Activated B cell treated with CpG ODN at 0.5 μM for 24 hours (primary cell): Measurements from ENCODE around the gene ADAMTS10. TPM values are rescaled to one million over a fixed set of nuclear protein-coding genes. Genes with fewer than 3 reads are reported as not detected.
"Not testable (repeated sequence)": the region's sequence is repeated elsewhere in the genome, so short reads cannot be mapped to it uniquely, and the experiment has no call there.

ENCODE experiments used
- ATAC-seq: fragments of 200-7000 bp; cut with Tn5 transposase; one replicate; pipeline ENCODE4 v1.10.0; 2021; ENCODE audit warnings: low read depth, mild to moderate bottlenecking, moderate library complexity
- CTCF ChIA-PET: fragments of 350-600 bp; sonication (Branson Sonifier 250); formaldehyde crosslinking; loops from one replicate; lab custom pipeline; 2021; ENCODE audit warnings: antibody characterized with exemption; lab: Charles Lee
- POLR2A ChIA-PET: fragments of 350-600 bp; sonication (Branson Sonifier 250); formaldehyde crosslinking; loops from one replicate; lab custom pipeline; 2021; ENCODE audit warnings: antibody characterized with exemption; lab: Charles Lee
- DNase-seq: peaks from one replicate; pipeline ENCODE4 v3.0.0; 2022
- H3K27ac Mint-ChIP-seq: one replicate; pipeline ENCODE4 v1.8.0; 2020; ENCODE audit warnings: mixed read lengths
- H3K27me3 Mint-ChIP-seq: one replicate; pipeline ENCODE4 v1.8.0; 2021; ENCODE audit warnings: mixed read lengths
- H3K36me3 Mint-ChIP-seq: one replicate; pipeline ENCODE4 v1.8.0; 2021; ENCODE audit warnings: low read depth, mixed read lengths
- H3K4me1 Mint-ChIP-seq: one replicate; pipeline ENCODE4 v1.8.0; 2021; ENCODE audit warnings: mixed read lengths
- H3K4me3 Mint-ChIP-seq: one replicate; pipeline ENCODE4 v1.8.0; 2020; ENCODE audit warnings: mild to moderate bottlenecking, mixed read lengths
- H3K9me3 Mint-ChIP-seq: one replicate; pipeline ENCODE4 v1.8.0; 2020; ENCODE audit warnings: mixed read lengths
- intact Hi-C: fragments of 100-400 bp; cut with micrococcal nuclease; formaldehyde crosslinking; loops from one replicate; pipeline ENCODE4 v1.15.1; 2024
- total RNA-seq: library from RNA; stranded (reverse); gene quantifications from 2 replicates; pipeline ENCODE4 v1.2.3, GENCODE V29; 2022
- TF ChIP-seq, protein P1 (sequence below): fragments of 200-600 bp; IDR thresholded peaks from one replicate; pipeline ENCODE4 v1.8.0; 2022; ENCODE audit warnings: antibody characterized with exemption, mild to moderate bottlenecking

The ADAMTS10 gene
- total RNA-seq, 1 donor from 2014 or later: 0.33 TPM

DNA sequence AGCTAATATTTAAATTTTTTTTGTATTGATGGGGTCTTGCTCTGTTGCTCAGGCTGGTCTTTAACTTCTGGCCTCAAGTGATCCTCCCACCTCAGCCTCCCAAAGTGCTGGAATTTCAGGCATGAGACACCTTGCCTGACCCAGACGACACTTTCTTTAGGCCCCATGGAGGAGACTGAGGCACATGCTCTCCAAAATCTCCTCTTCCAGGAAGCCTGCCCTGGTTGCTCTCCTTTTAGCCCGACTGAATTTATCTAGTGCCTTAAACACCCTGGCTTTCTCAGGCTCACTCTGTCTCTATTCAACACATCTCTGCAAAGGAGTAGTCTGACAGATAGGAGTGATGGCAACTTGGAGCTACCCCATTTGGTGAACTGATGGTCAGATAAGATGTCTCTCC lies 52.2 kb downstream of the ADAMTS10 start:
- ChIA-PET CTCF (no interaction called here), POLR2A (no interaction called here)
- no peak for ATAC-seq
- Mint-ChIP-seq H3K36me3 (peaks cover 26% of the 10 kb centered on the region), H3K4me1 (no peaks in the 10 kb centered on the region), H3K4me3 (no peak overlapping the region), H3K27ac (no peak overlapping the region), H3K27me3 (no peaks in the 10 kb centered on the region), H3K9me3 (no peaks in the 10 kb centered on the region)
- intact Hi-C loops: no loop called here
- no peak for DNase-seq
- TF ChIP-seq, protein P1, sequence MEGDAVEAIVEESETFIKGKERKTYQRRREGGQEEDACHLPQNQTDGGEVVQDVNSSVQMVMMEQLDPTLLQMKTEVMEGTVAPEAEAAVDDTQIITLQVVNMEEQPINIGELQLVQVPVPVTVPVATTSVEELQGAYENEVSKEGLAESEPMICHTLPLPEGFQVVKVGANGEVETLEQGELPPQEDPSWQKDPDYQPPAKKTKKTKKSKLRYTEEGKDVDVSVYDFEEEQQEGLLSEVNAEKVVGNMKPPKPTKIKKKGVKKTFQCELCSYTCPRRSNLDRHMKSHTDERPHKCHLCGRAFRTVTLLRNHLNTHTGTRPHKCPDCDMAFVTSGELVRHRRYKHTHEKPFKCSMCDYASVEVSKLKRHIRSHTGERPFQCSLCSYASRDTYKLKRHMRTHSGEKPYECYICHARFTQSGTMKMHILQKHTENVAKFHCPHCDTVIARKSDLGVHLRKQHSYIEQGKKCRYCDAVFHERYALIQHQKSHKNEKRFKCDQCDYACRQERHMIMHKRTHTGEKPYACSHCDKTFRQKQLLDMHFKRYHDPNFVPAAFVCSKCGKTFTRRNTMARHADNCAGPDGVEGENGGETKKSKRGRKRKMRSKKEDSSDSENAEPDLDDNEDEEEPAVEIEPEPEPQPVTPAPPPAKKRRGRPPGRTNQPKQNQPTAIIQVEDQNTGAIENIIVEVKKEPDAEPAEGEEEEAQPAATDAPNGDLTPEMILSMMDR: no peak

DNA sequence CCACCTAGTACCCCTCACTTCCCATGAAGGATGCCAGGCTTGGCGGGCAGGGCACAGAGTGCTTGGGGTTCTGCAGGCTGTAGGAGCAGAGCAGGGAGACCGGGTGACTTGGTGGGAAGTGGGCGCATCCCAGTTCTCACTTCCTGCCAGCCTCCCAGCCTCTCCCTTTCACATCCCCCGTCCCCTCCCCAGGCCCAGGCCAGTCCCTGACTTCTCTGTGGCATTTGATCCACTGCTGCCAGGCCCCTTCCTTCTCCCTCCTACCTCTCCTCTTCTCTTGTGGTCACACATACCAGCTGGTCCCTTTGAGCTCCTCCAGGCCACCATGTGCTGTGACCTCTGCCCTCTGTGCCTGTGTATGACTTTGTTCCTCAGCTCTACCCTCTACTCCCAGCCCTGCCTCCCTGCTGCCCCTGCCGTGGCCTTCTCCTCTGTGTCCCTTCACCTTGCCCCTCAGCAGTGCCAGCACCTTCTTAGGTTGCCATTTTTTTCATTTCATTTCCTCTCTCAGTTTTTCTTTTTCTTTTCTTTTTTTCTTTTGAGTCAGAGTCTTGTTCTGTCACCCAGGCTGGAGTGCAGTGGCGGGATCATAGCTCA lies 52.8 kb downstream of the ADAMTS10 start:
- ChIA-PET CTCF (no interaction called here), POLR2A (interaction anchor here (0.6 kb wide), 1 partner anchor 9 kb away, joined by 9 read pairs; no protein-coding TSS in a partner anchor)
- H3K36me3 Mint-ChIP-seq: peaks cover 32% of the 10 kb centered on the region
- DNase-seq: no peak
- H3K4me1 Mint-ChIP-seq: no peaks in the 10 kb centered on the region
- no peak overlapping the region for H3K4me3 Mint-ChIP-seq
- no peak overlapping the region for H3K27ac Mint-ChIP-seq
- TF ChIP-seq, protein P1: no peak
- intact Hi-C loops: no loop called here
- no peaks in the 10 kb centered on the region for H3K9me3 Mint-ChIP-seq
- no peaks in the 10 kb centered on the region for H3K27me3 Mint-ChIP-seq
- no peak for ATAC-seq

DNA sequence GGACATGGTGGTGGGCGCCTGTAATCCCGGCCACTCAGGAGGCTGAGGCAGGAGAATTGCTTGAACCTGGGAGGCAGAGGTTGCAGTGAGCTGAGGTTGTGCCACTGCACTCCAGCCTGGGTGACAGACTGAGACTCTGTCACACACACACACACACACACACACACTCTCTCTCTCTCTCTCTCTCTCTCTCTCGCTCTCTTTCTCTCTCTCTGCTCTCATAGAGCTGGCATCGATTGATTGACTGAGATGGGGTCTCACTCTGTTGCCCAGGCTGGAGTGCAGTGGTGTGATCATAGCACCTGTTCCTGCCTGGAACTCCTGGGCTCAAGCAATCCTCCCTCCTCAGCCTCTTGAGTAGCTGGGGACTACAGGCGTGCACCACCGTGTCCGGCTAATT lies 56.8 kb downstream of the ADAMTS10 start:
- DNase-seq, H3K4me3 Mint-ChIP-seq, intact Hi-C loops, H3K27ac Mint-ChIP-seq, H3K4me1 Mint-ChIP-seq, H3K9me3 Mint-ChIP-seq, ATAC-seq, POLR2A ChIA-PET, CTCF ChIA-PET, H3K27me3 Mint-ChIP-seq: not testable (repeated sequence)
- peaks cover 47% of the 10 kb centered on the region for H3K36me3 Mint-ChIP-seq

DNA sequence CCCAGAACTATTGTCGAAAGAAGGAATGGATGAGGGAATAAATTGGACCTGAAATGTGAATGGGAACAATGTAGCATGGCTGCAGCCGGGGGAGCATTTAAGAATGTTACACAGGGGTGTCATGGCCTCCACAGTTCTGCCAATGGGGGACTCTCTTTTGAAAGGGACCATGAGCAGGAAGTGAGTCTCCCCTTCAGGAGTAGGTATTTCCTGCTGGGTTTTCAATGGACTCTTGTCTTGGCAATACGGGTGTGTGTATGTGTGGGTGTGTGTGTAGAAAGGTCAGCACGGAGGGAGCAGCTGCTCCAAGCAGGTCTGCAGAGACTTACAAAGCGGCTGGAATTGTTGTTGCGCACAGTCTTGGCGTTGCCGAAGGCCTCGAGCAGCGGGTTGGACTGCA lies 57.7 kb downstream of the ADAMTS10 start:
- no peak overlapping the region for H3K4me3 Mint-ChIP-seq
- H3K9me3 Mint-ChIP-seq: no peaks in the 10 kb centered on the region
- DNase-seq (no peak), ATAC-seq (no peak)
- intact Hi-C loops: no loop called here
- H3K27me3 Mint-ChIP-seq: no peaks in the 10 kb centered on the region
- no peak overlapping the region for H3K27ac Mint-ChIP-seq
- H3K36me3 Mint-ChIP-seq: peaks cover 46% of the 10 kb centered on the region
- TF ChIP-seq, protein P1: no peak
- POLR2A ChIA-PET: no interaction called here
- CTCF ChIA-PET: no interaction called here
- no peaks in the 10 kb centered on the region for H3K4me1 Mint-ChIP-seq

DNA sequence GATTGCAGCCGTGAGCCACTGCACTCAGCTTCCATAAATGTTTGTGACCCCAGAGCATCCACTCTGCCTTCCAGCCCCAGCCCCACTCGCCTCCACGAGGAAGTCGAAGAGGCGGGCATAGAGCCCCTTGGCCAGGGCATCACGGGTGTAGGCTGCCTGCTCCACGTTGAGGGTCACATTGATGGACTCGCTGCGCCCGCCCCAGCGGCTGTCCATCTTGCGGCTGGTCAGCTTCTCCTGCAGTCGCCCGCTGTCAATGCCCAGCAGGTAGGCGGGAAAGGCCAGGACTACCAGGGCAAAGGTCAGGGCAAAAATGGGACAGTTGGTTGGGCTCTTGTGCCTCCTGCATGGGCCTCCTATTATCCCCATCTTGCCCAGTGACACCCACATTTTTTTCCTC lies 60.4 kb downstream of the ADAMTS10 start:
- no peak overlapping the region for H3K4me3 Mint-ChIP-seq
- no peaks in the 10 kb centered on the region for H3K4me1 Mint-ChIP-seq
- POLR2A ChIA-PET: no interaction called here
- ATAC-seq (no peak), DNase-seq (no peak)
- intact Hi-C loops: no loop called here
- TF ChIP-seq, protein P1: no peak
- CTCF ChIA-PET: no interaction called here
- H3K36me3 Mint-ChIP-seq: peaks cover 51% of the 10 kb centered on the region
- no peak overlapping the region for H3K27ac Mint-ChIP-seq
- H3K9me3 Mint-ChIP-seq: no peaks in the 10 kb centered on the region
- no peaks in the 10 kb centered on the region for H3K27me3 Mint-ChIP-seq

DNA sequence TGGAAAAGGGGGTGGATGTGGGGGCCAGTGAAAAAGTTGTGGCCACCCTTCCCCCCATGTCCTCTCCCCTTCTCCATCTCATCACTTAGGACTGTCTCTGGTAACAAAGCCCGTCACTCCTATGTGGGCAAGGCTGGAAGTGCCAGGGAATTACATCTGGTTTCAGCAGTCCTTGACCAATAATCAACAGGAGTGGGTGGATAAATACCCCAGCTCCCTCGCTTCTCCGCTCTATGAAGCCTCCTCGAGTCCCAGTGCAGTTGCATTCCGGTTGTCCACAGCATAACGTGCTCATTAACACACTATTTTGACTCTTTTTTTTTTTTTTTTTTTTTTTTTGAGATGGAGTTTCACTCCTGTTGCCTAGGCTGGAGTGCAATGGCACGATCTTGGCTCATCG lies 64.8 kb downstream of the ADAMTS10 start:
- CTCF ChIA-PET: interaction anchor here (0.8 kb wide), 1 partner anchor 33 kb away, joined by 3 read pairs; no protein-coding TSS in a partner anchor
- POLR2A ChIA-PET: no interaction called here
- Mint-ChIP-seq H3K4me1 (no peaks in the 10 kb centered on the region), H3K27me3 (no peaks in the 10 kb centered on the region), H3K9me3 (no peaks in the 10 kb centered on the region), H3K4me3 (no peak overlapping the region), H3K27ac (no peak overlapping the region), H3K36me3 (peaks cover 25% of the 10 kb centered on the region)
- ATAC-seq (no peak), DNase-seq (no peak)
- intact Hi-C loops: no loop called here
- TF ChIP-seq, protein P1: no peak
